Measurements from ENCODE around the gene ARHGEF28. TPM values are rescaled to one million over a fixed set of nuclear protein-coding genes. Genes with fewer than 3 reads are reported as not detected.

ARHGEF28 gene
- polyA plus RNA-seq, 3 donors: not detected

- Histone ChIP-seq H3K4me2 (replicated peaks; ENCODE audit: extremely low read depth, low read length, poor library complexity, severe bottlenecking) (no peak overlapping the region), H3K9me3 (replicated peaks in 1 of 2; ENCODE audit: control insufficient read depth in 1 of 2, insufficient read depth in 1 of 2, low read length in 2 of 2) (no peaks in the 10 kb centered on the region), H4K20me1 (ENCODE audit: insufficient read depth, low read length) (no peaks in the 10 kb centered on the region), H3K27me3 (ENCODE audit: control insufficient read depth in 2 of 2, insufficient read depth in 2 of 2, low read length in 2 of 2) (no peaks in the 10 kb centered on the region), H3K27ac (ENCODE audit: low read depth in 1 of 2, low read length in 2 of 2) (no peak overlapping the region), H3K36me3 (replicated peaks in 1 of 2; ENCODE audit: control insufficient read depth in 1 of 2, insufficient read depth in 2 of 2, low read length in 2 of 2) (no peaks in the 10 kb centered on the region), H3K4me3 (replicated peaks in 1 of 3; ENCODE audit: low read depth in 2 of 3, low read length in 3 of 3) (no peak overlapping the region), H3K79me2 (ENCODE audit: insufficient read depth, low read length) (no peaks in the 10 kb centered on the region), H2AFZ (ENCODE audit: insufficient read depth, low read depth, low read length, poor library complexity, severe bottlenecking) (no peak overlapping the region), H3K4me1 (ENCODE audit: control insufficient read depth in 1 of 2, insufficient read depth in 2 of 2, low read length in 2 of 2) (no peaks in the 10 kb centered on the region), H3K9ac (ENCODE audit: insufficient read depth, low read length, poor library complexity, severe bottlenecking) (no peak overlapping the region)
- Mint-ChIP-seq H3K4me1 (peaks cover 3% of the 10 kb centered on the region), H3K36me3 (peaks cover 0 to 4% of the 10 kb centered on the region in 2 donors), H3K9me3 (peaks cover 2 to 14% (median 6%) of the 10 kb centered on the region in 7 donors), H3K27me3 (ENCODE audit: low read depth in 3 of 3) (no peaks in the 10 kb centered on the region), H3K27ac (no peak overlapping the region), H3K4me3 (no peak overlapping the region)
- TF ChIP-seq CTCF (IDR thresholded peaks at IDR 0.05): no peak
- no peak for DNase-seq
- intact Hi-C loops (cut with micrococcal nuclease): no loop called here
- WGBS (ENCODE audit: insufficient coverage): no CpG with 5 or more reads among the region's 7 CpGs
Measured at GRCh38 chr5:73883646-73884045, 257.6 kb downstream of the ARHGEF28 start.

- intact Hi-C loops (cut with micrococcal nuclease): no loop called here
- H3K27ac ChIP-seq (ENCODE audit: low read depth in 1 of 2, low read length in 2 of 2): no peak overlapping the region
- no peak for TF ChIP-seq CTCF (IDR thresholded peaks at IDR 0.05)
- H3K79me2 ChIP-seq (ENCODE audit: insufficient read depth, low read length): no peaks in the 10 kb centered on the region
- Mint-ChIP-seq H3K4me3 (no peak overlapping the region), H3K36me3 (no peaks in the 10 kb centered on the region), H3K27ac (no peak overlapping the region), H3K4me1 (peaks cover 3% of the 10 kb centered on the region), H3K27me3 (ENCODE audit: low read depth in 3 of 3) (peaks cover 0 to 3% (median 0%) of the 10 kb centered on the region in 3 donors), H3K9me3 (peaks cover 0 to 3% (median 2%) of the 10 kb centered on the region in 7 donors)
- no peak overlapping the region for H2AFZ ChIP-seq (ENCODE audit: insufficient read depth, low read depth, low read length, poor library complexity, severe bottlenecking)
- no peaks in the 10 kb centered on the region for H3K27me3 ChIP-seq (ENCODE audit: control insufficient read depth in 2 of 2, insufficient read depth in 2 of 2, low read length in 2 of 2)
- no peaks in the 10 kb centered on the region for H4K20me1 ChIP-seq (ENCODE audit: insufficient read depth, low read length)
- H3K4me2 ChIP-seq (replicated peaks; ENCODE audit: extremely low read depth, low read length, poor library complexity, severe bottlenecking): no peak overlapping the region
- H3K9me3 ChIP-seq (replicated peaks in 1 of 2; ENCODE audit: control insufficient read depth in 1 of 2, insufficient read depth in 1 of 2, low read length in 2 of 2): no peaks in the 10 kb centered on the region
- WGBS (ENCODE audit: insufficient coverage): 91% methylated on average over 4 of the region's 4 CpGs
- H3K9ac ChIP-seq (ENCODE audit: insufficient read depth, low read length, poor library complexity, severe bottlenecking): no peak overlapping the region
- no peaks in the 10 kb centered on the region for H3K4me1 ChIP-seq (ENCODE audit: control insufficient read depth in 1 of 2, insufficient read depth in 2 of 2, low read length in 2 of 2)
- no peaks in the 10 kb centered on the region for H3K36me3 ChIP-seq (replicated peaks in 1 of 2; ENCODE audit: control insufficient read depth in 1 of 2, insufficient read depth in 2 of 2, low read length in 2 of 2)
- no peak overlapping the region for H3K4me3 ChIP-seq (replicated peaks in 1 of 3; ENCODE audit: low read depth in 2 of 3, low read length in 3 of 3)
- DNase-seq: no peak
Measured at GRCh38 chr5:73887688-73888087, 261.7 kb downstream of the ARHGEF28 start.

Measured in CD14-positive monocyte (primary cell).